GM12878 (cell line): ENCODE measurements around the gene CCNY. TPM values are rescaled to one million over a fixed set of nuclear protein-coding genes. Genes with fewer than 3 reads are reported as not detected.
A peak's percentile ranks its signal among the peaks of the same experiment; 100 is the strongest.

Experiments
- ATAC-seq: fragments of 200-7000 bp; cut with Tn5 transposase; 3 replicates; pipeline ENCODE4 v1.9.1; 2020; ENCODE audit warnings: mild to moderate bottlenecking, moderate library complexity
- BruUV-seq: library from RNA; stranded (reverse); fragments of 400-500 nt; replicated peaks from 2 replicates; lab custom pipeline; 2021; lab: Mats Ljungman, UMichigan
- CTCF ChIA-PET: fragments of 300-600 bp; sonication (Branson Sonifier 250); formaldehyde crosslinking; extraction: SDS; loops from one replicate; lab custom pipeline; 2021; ENCODE audit warnings: inconsistent platforms; lab: Yijun Ruan, JAX
- POLR2A ChIA-PET: fragments of 350-600 bp; formaldehyde crosslinking; extraction: SDS; loops from one replicate; lab custom pipeline; 2021; ENCODE audit warnings: inconsistent platforms; lab: Charles Lee
- RAD21 ChIA-PET: fragments of 300-600 bp; sonication (Branson Sonifier 250); formaldehyde crosslinking; loops from one replicate; lab custom pipeline; 2023; ENCODE audit warnings: antibody characterized with exemption; ENCODE audit not compliant: unreplicated experiment; lab: Charles Lee
- SMC1A ChIA-PET: fragments of 300-600 bp; sonication (Branson Sonifier 250); formaldehyde crosslinking; loops from one replicate; lab custom pipeline; 2023; ENCODE audit not compliant: unreplicated experiment, uncharacterized antibody; lab: Charles Lee
- DNase-seq: peaks from one replicate; pipeline ENCODE4 v3.0.0-alpha.2; 2011; ENCODE audit warnings: low read depth, low spot score
- FAIRE-seq: peaks from 3 replicates; lab custom pipeline; 2011; peaks lifted over from hg19 to GRCh38; lab: Jason Lieb, UNC
- H2AFZ ChIP-seq: 2 replicates; pipeline ENCODE4 v1.6.0; 2011; ENCODE audit warnings: low read depth, low read length, control low read depth; ENCODE audit not compliant: control insufficient read depth
- H3K27ac ChIP-seq: 2 replicates; pipeline ENCODE4 v1.5.1; 2011; ENCODE audit warnings: control low read depth; ENCODE audit not compliant: control insufficient read depth, insufficient read depth
- H3K27me3 ChIP-seq, 2 experiments: replicated peaks in 1 of 2; 2 replicates each; pipeline versions ENCODE4 v1.6.0 to v1.6.1; 2011; ENCODE audit warnings: low read length in 1 of 2; ENCODE audit not compliant: control insufficient read depth in 2 of 2, insufficient read depth in 2 of 2
- H3K36me3 ChIP-seq, 2 experiments: 2 replicates each; pipeline ENCODE4 v1.5.1; 2011; ENCODE audit warnings: low read length in 1 of 2; ENCODE audit not compliant: control insufficient read depth in 2 of 2, insufficient read depth in 2 of 2
- H3K4me1 ChIP-seq: 2 replicates; pipeline ENCODE4 v1.6.1; 2011; ENCODE audit warnings: mild to moderate bottlenecking, low read length, moderate library complexity, mixed read lengths; ENCODE audit not compliant: control insufficient read depth, insufficient read depth
- H3K4me2 ChIP-seq: 2 replicates; pipeline ENCODE4 v1.6.0; 2011; ENCODE audit warnings: control low read depth; ENCODE audit not compliant: control insufficient read depth, insufficient read depth
- H3K4me3 ChIP-seq: fragments of 200-600 bp; sonication (generic); 2 replicates; pipeline ENCODE4 v1.5.1; 2016
- H3K79me2 ChIP-seq: 2 replicates; pipeline ENCODE4 v1.6.0; 2011; ENCODE audit warnings: low read length; ENCODE audit not compliant: control insufficient read depth, insufficient read depth
- H3K9ac ChIP-seq: 2 replicates; pipeline ENCODE4 v1.8.0; 2011; ENCODE audit warnings: low read length, control low read depth, mixed read lengths; ENCODE audit not compliant: control insufficient read depth, insufficient read depth
- H3K9me3 ChIP-seq: replicated peaks from 3 replicates; pipeline ENCODE4 v1.5.1; 2011; ENCODE audit warnings: mild to moderate bottlenecking, low read length; ENCODE audit not compliant: control insufficient read depth, insufficient read depth
- H4K20me1 ChIP-seq: 2 replicates; pipeline ENCODE4 v1.6.0; 2011; ENCODE audit not compliant: control insufficient read depth, insufficient read depth
- RBBP5 ChIP-seq: fragments of 200-600 bp; sonication (generic); conservative IDR thresholded peaks from 2 replicates; pipeline ENCODE4 v1.6.1; 2016
- RUNX3 ChIP-seq: IDR thresholded peaks from 2 replicates; pipeline ENCODE4 v1.6.1; 2012; ENCODE audit warnings: low read length, inconsistent platforms
- ZNF207 ChIP-seq: fragments of 450-650 bp; IDR thresholded peaks from 2 replicates; pipeline ENCODE4 v1.6.1; 2014; ENCODE audit warnings: antibody characterized with exemption, mild to moderate bottlenecking, borderline replicate concordance
- WGBS: methylation state at CpG from one replicate; pipeline ENCODE4 v1.1.6; 2016; ENCODE audit warnings: low lambda C conversion rate; ENCODE audit not compliant: insufficient replicate concordance, insufficient coverage; ENCODE audit errors: missing lambda C conversion rate; 5-methylcytosine and 5-hydroxymethylcytosine counted together
- in situ Hi-C: fragments of 300-500 bp; cut with MboI; formaldehyde crosslinking; loops from 9 replicates; pipeline ENCODE4 v1.14.3; 2018; ENCODE audit warnings: mixed read lengths
- intact Hi-C: fragments of 100-400 bp; cut with micrococcal nuclease; formaldehyde crosslinking; loops from one replicate; pipeline ENCODE4 v1.14.2; 2022; ENCODE audit not compliant: unreplicated experiment
- polyA plus RNA-seq, 11 experiments: library from polyadenylated mRNA; depleted of rRNA in 4 of 11; unstranded in 6 of 11; stranded (reverse) in 5 of 11; fragments of >200 nt; fragmentation: Nextera tagmentation in 4 of 11; fragmentation: Illumina TruSeq in 1 of 11; extraction: Ambion mirVana in 4 of 11; extraction: Trizol in 1 of 11; gene quantifications; 1 replicate in 1 of 11; 2 replicates in 10 of 11; pipeline versions ENCODE4 v1.2.1 to v1.2.3, GENCODE V29; 2011 to 2016; ENCODE audit warnings: inconsistent platforms in 2 of 11, missing spikeins in 2 of 11, low read depth in 1 of 11
- total RNA-seq, 4 experiments: library from RNA; depleted of rRNA in 3 of 4; stranded (reverse); fragments of >200 nt in 3 of 4; fragmentation: Illumina TruSeq in 1 of 4; extraction: Trizol in 1 of 4; gene quantifications; 2 replicates each; pipeline versions ENCODE4 v1.2.1 to v1.2.3, GENCODE V29; 2013 to 2021
- TF ChIP-seq, protein P1 (sequence below): fragments of 450-650 bp; IDR thresholded peaks from 2 replicates; pipeline ENCODE4 v1.6.1; 2016; ENCODE audit warnings: mild to moderate bottlenecking

CCNY gene
- total and polyA plus RNA-seq, 10 of the 15 experiments (the other 5 are each of a cell fraction or from before 2014, with no cell fraction given) = 3.6 to 50.0 (median 26.1) TPM

DNA sequence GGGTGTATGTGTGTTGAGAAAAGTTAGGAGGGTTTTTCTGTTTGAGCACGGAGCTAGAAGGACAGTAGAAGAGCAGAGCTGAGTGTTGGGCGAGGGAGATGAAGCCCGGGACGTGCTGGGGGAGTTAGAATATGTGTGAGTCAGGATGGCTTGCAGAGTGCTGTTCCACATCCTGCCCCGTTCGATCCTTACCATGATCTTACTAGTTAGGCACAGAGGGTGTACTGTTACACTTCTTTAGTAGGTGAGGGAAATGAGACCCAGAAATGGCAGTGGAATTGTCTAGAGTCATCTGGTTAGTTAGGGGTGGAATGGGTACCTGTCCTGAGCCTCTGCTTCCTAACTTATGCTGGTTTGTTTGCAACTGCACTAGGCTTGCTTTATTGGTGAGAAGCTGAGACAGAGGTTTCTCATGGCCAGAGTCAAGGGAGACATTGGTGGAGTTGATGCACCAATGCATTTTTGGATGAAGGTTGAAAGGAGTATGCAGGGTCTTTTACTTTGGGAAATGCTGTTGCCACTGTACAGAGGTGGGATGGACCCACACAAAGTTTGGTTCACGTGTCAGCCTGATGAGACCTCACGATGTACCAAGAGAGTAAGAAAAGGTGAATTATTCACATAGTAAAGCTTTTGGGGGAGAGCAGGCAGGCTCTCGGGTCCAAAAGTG lies 42.4 kb downstream of the CCNY start:
- H3K9me3 ChIP-seq = no peaks in the 10 kb centered on the region
- intact Hi-C loops = loop anchor here (1.0 to 5.0 kb wide), 3 partner anchors 37 to 184 kb away; no protein-coding TSS in a partner anchor
- no peaks in the 10 kb centered on the region for H3K27me3 ChIP-seq
- TF ChIP-seq RBBP5 = no peak
- no peak for TF ChIP-seq ZNF207
- 0 out of 2 replicates have a peak, but pooled peaks have one; percentile 0 for TF ChIP-seq RUNX3
- TF ChIP-seq, protein P1, sequence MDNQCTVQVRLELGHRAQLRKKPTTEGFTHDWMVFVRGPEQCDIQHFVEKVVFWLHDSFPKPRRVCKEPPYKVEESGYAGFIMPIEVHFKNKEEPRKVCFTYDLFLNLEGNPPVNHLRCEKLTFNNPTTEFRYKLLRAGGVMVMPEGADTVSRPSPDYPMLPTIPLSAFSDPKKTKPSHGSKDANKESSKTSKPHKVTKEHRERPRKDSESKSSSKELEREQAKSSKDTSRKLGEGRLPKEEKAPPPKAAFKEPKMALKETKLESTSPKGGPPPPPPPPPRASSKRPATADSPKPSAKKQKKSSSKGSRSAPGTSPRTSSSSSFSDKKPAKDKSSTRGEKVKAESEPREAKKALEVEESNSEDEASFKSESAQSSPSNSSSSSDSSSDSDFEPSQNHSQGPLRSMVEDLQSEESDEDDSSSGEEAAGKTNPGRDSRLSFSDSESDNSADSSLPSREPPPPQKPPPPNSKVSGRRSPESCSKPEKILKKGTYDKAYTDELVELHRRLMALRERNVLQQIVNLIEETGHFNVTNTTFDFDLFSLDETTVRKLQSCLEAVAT = peak; percentile 57; the same call in 1 of the 2 replicates
- H3K4me3 ChIP-seq = peak overlapping the region; percentile 46; the same call in 1 of the 2 replicates
- BruUV-seq = no TSS peak
- DNase-seq (no peak), ATAC-seq (peak; percentile 73), FAIRE-seq (peak; percentile 41)
- peak overlapping the region; percentile 44; the same call in 1 of the 2 replicates for H3K9ac ChIP-seq
- peaks cover 37% of the 10 kb centered on the region for H3K79me2 ChIP-seq
- RAD21 ChIA-PET = interaction anchor here (0.6 to 2.2 kb wide), 13 partner anchors 23 to 258 kb away, joined by 3 to 12 read pairs (median 4); no protein-coding TSS in a partner anchor
- WGBS = 12% methylated on average over 9 of the region's 9 CpGs
- in situ Hi-C loops = no loop called here
- H2AFZ ChIP-seq = peak overlapping the region; percentile 28
- no peaks in the 10 kb centered on the region for H4K20me1 ChIP-seq
- peak overlapping the region; percentile 87 for H3K4me2 ChIP-seq
- H3K27ac ChIP-seq = peak overlapping the region; percentile 67
- H3K4me1 ChIP-seq = peaks cover 20% of the 10 kb centered on the region
- SMC1A ChIA-PET = interaction anchor here (0.8 to 2.6 kb wide), 17 partner anchors 10 to 257 kb away, joined by 3 to 21 read pairs (median 4); no protein-coding TSS in a partner anchor
- CTCF ChIA-PET = interaction anchor here (0.9 to 3.0 kb wide), 14 partner anchors 8 to 259 kb away, joined by 3 to 24 read pairs (median 4); no protein-coding TSS in a partner anchor
- POLR2A ChIA-PET = interaction anchor here (0.5 kb wide), 1 partner anchor 516 kb away, joined by 3 read pairs; no protein-coding TSS in a partner anchor
- H3K36me3 ChIP-seq = no peaks in the 10 kb centered on the region
